TTC549 (cell line): ENCODE results near the gene OS9.
"Not testable (repeated sequence)": the region's sequence is repeated elsewhere in the genome, so short reads cannot be mapped to it uniquely, and the experiment has no call there.

Experiments used
- FAIRE-seq: peaks from 2 replicates; lab custom pipeline; 2012; peaks lifted over from hg19 to GRCh38; lab: Jason Lieb, UNC

OS9 gene

GRCh38 chr12:57693659-57694458, at the start of gene OS9:
TSS of gene OS9 (plus strand) at chr12:57694132. CDS start at chr12:57694162, 30 bp downstream.
- peak; percentile 99 for FAIRE-seq

- FAIRE-seq, result not testable (repeated sequence)
Observed at GRCh38 chr12:57645990-57646658, 47.8 kb upstream of the OS9 start.

GRCh38 chr12:57646659-57647049, 47.3 kb upstream of the OS9 start:
- FAIRE-seq, result not testable (repeated sequence)

GRCh38 chr12:57654042-57654441, 39.9 kb upstream of the OS9 start:
- FAIRE-seq, result no peak

GRCh38 chr12:57655541-57656240, 38.2 kb upstream of the OS9 start:
- no peak for FAIRE-seq

- FAIRE-seq, result not testable (repeated sequence)
Observed at GRCh38 chr12:57656408-57656807, 37.5 kb upstream of the OS9 start.

GRCh38 chr12:57657744-57658143, 36.2 kb upstream of the OS9 start:
- FAIRE-seq, result no peak

GRCh38 chr12:57658890-57659289, 35.0 kb upstream of the OS9 start:
- no peak for FAIRE-seq

- no peak for FAIRE-seq
Observed at GRCh38 chr12:57661376-57661775, 32.6 kb upstream of the OS9 start.

GRCh38 chr12:57665066-57665820, 28.7 kb upstream of the OS9 start:
- FAIRE-seq, result not testable (repeated sequence)

- FAIRE-seq, result no peak
Observed at GRCh38 chr12:57666897-57667296, 27.0 kb upstream of the OS9 start.

- FAIRE-seq, result not testable (repeated sequence)
Observed at GRCh38 chr12:57669691-57670090, 24.2 kb upstream of the OS9 start.

- FAIRE-seq, result not testable (repeated sequence)
Observed at GRCh38 chr12:57671811-57672210, 22.1 kb upstream of the OS9 start.

- no peak for FAIRE-seq
Observed at GRCh38 chr12:57672801-57673200, 21.1 kb upstream of the OS9 start.

GRCh38 chr12:57674691-57675090, 19.2 kb upstream of the OS9 start:
- no peak for FAIRE-seq

- FAIRE-seq, result not testable (repeated sequence)
Observed at GRCh38 chr12:57677947-57678346, 16.0 kb upstream of the OS9 start.

- FAIRE-seq, result no peak
Observed at GRCh38 chr12:57679697-57680096, 14.2 kb upstream of the OS9 start.

GRCh38 chr12:57687862-57688261, 6.1 kb upstream of the OS9 start:
- no peak for FAIRE-seq

- FAIRE-seq, result no peak
Observed at GRCh38 chr12:57688931-57689330, 5.0 kb upstream of the OS9 start.

GRCh38 chr12:57692500-57692899, 1.4 kb upstream of the OS9 start:
- no peak for FAIRE-seq

- no peak for FAIRE-seq
Observed at GRCh38 chr12:57693317-57693658, 644 bp upstream of the OS9 start.

GRCh38 chr12:57694459-57695019, 607 bp downstream of the OS9 start:
- FAIRE-seq, result no peak
